ENCODE results near the gene ERFL. TPM values are rescaled to one million over a fixed set of nuclear protein-coding genes. Genes with fewer than 3 reads are reported as not detected.

ERFL gene
- total RNA-seq, 4 donors from 2014 or later, result 0.94 to 1.7 (median 1.7) TPM; not detected in 1

DNA sequence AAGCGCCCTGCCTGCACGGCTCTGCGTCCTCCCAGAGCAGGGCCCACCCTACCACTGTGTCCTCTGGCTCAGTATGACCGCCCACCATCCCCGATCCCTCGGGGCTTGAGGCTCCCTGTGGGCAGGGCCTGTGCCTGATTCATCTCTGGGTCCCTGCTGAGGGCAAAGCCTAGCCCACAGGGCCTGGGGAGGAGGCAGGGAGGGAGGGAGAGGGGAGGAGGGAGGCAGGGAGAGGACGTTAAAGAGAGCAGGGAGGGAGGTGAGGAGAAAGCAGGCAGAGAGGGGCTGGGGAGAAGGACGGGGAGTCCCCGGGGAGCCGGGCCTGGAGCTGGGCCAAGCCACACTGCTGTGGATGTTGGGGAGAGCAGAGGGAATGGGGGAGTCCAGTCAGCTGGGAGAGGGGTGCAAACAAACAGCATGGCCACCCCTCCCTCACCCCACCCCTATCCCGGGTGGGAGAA lies 4.0 kb upstream of the ERFL start:
- DNase-seq, result no peak
- Histone ChIP-seq H3K9me3 (no peaks in the 10 kb centered on the region), H3K4me1 (peaks cover 0 to 37% (median 18%) of the 10 kb centered on the region in 4 donors), H3K36me3 (no peaks in the 10 kb centered on the region), H3K27ac (no peak overlapping the region), H3K4me3 (no peak overlapping the region), H3K27me3 (peaks cover 0 to 32% of the 10 kb centered on the region in 2 donors)
- TF ChIP-seq POLR2A (IDR thresholded peaks at IDR 0.05), result no peak
- TF ChIP-seq, protein P1, sequence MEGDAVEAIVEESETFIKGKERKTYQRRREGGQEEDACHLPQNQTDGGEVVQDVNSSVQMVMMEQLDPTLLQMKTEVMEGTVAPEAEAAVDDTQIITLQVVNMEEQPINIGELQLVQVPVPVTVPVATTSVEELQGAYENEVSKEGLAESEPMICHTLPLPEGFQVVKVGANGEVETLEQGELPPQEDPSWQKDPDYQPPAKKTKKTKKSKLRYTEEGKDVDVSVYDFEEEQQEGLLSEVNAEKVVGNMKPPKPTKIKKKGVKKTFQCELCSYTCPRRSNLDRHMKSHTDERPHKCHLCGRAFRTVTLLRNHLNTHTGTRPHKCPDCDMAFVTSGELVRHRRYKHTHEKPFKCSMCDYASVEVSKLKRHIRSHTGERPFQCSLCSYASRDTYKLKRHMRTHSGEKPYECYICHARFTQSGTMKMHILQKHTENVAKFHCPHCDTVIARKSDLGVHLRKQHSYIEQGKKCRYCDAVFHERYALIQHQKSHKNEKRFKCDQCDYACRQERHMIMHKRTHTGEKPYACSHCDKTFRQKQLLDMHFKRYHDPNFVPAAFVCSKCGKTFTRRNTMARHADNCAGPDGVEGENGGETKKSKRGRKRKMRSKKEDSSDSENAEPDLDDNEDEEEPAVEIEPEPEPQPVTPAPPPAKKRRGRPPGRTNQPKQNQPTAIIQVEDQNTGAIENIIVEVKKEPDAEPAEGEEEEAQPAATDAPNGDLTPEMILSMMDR (IDR thresholded peaks at IDR 0.05), result no peak

DNA sequence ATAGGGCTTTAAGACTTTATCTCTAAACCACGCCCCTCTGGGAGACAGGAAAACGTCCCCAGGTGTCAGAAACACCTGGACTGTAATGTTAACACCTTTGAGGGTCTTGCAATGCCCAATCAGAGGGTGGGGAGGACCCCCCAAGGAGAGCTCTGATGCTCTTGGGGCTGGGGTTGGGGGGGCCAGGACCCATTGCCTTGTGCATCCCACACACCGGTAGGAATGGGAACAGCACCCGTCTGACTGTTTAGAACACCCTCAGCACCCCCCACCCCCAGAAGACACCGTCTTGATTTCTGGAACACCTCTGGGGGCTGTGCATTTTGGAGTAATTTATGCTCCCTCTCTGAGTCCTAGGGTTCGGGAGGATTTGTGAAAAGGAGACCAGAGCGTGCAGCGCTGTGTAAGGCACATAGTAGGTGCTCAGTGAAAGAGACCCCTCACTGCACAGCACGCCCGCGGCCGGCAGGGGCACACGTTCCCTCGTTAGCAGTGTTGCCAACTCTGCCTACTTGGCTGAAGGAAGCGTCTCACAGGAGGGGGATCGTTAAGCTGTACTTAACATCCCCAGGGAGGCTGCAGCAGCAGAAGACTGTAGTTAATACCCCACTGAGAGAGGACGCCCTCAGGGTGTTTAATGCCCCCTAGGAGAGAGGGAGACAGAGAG lies 2.8 kb upstream of the ERFL start:
- Histone ChIP-seq H3K27ac (no peak overlapping the region), H3K4me3 (no peak overlapping the region), H3K27me3 (peaks cover 0 to 37% of the 10 kb centered on the region in 2 donors), H3K4me1 (peaks cover 0 to 36% (median 19%) of the 10 kb centered on the region in 4 donors), H3K36me3 (no peaks in the 10 kb centered on the region), H3K9me3 (no peaks in the 10 kb centered on the region)
- TF ChIP-seq POLR2A (IDR thresholded peaks at IDR 0.05), result no peak
- TF ChIP-seq, protein P1 (IDR thresholded peaks at IDR 0.05), result peak in 1 of 6 experiments; percentile 6
- DNase-seq, result no peak

DNA sequence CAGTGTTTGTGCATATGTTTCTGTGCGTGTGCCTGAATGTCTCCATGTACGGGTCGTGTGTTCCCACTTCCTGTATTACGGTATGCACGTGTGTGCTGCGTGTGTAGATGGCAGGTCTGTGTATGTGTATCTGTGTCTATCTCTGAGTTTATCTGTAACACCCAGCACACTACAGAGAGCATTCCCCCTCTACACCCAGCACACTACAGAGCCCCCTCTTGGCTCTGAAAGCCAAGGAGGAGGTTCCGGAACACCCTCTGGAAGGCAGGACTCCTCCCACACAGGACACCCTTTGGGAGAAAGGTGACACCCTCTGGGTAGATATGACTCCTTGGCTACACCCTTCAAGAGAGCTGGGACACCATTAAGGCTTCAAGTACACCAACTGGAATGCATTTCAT lies 2.1 kb upstream of the ERFL start:
- no peaks in the 10 kb centered on the region for H3K36me3 ChIP-seq
- H3K4me1 ChIP-seq, result peaks cover 0 to 30% (median 18%) of the 10 kb centered on the region in 4 donors
- H3K4me3 ChIP-seq, result no peak overlapping the region
- peaks cover 0 to 32% of the 10 kb centered on the region in 2 donors for H3K27me3 ChIP-seq
- TF ChIP-seq POLR2A (IDR thresholded peaks at IDR 0.05), result no peak
- TF ChIP-seq, protein P1 (IDR thresholded peaks at IDR 0.05), result no peak
- no peaks in the 10 kb centered on the region for H3K9me3 ChIP-seq
- DNase-seq, result no peak
- H3K27ac ChIP-seq, result no peak overlapping the region

DNA sequence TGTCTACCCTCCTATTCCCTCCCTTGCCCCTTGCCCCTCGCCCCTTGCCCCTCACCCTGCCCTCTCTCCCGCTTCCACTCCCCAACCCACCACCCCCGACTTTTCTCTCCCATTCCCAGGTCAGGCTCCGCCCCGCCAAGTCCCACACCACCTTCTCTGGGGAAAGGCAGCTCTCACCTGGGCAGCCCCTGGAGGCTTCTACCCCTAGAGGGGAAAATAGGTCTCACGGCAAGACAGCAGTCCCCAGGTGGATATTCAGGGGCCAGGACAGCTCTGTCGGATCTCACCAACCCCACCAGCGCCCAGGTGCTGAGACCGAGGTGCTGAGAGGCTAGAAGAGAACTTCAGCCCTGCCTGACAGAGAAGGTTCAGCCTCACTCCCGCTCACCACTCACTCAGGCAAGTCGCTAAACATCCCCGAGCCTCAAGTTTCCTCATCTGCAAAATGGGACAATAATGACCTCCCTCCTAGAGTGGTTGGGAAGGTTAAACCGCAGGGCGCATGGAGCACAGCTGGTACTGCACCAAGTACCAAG lies 1.4 kb upstream of the ERFL start:
- TF ChIP-seq POLR2A (IDR thresholded peaks at IDR 0.05), result no peak
- TF ChIP-seq, protein P1 (IDR thresholded peaks at IDR 0.05), result no peak
- peaks cover 0 to 32% of the 10 kb centered on the region in 2 donors for H3K27me3 ChIP-seq
- peaks cover 0 to 30% (median 16%) of the 10 kb centered on the region in 4 donors for H3K4me1 ChIP-seq
- no peak for DNase-seq
- no peaks in the 10 kb centered on the region for H3K9me3 ChIP-seq
- H3K27ac ChIP-seq, result peak overlapping the region in 1 of 4 donors; percentile 80
- H3K36me3 ChIP-seq, result no peaks in the 10 kb centered on the region
- no peak overlapping the region for H3K4me3 ChIP-seq

DNA sequence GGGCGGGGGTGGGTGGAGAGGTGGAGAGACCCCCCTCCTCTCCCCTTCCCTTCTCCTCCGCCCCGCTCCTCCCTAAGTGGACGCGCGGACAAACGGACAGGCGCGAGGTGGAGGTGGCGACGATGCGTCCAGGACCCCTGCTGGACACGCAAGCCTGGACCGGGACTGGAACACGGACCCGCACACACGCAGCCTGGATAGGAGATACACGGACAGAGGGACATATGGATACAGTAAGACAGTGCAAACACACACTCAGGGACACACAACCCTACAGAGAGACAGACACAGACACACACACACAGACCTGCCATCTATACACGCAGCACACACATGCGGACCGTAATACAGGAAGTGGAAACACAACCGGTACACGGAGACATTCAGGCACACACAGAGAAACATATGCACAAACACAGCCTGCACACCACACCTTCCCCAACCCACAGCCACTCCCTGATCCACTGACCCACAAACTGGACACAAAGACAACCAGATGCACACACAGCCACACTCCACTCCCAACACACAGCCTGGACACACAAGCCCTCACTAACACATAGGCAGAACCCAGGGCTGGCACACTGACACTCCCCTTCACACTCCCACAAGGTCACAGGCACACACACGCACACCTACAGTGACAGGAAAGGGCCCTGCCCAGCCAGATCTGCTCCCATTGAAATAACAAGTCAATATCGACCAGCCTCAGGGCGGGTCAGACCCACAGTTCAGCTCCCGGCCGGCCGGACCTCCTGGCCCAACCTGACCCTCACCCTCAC lies 696 bp upstream of the ERFL start:
- H3K27ac ChIP-seq, result peak overlapping the region in 3 of 4 donors; percentile 38 to 80 (median 62)
- H3K36me3 ChIP-seq, result no peaks in the 10 kb centered on the region
- peaks cover 0 to 38% of the 10 kb centered on the region in 2 donors for H3K27me3 ChIP-seq
- peak; percentile 54 to 68 (median 67) for DNase-seq
- peak overlapping the region; percentile 38 to 64 (median 54) for H3K4me3 ChIP-seq
- H3K9me3 ChIP-seq, result no peaks in the 10 kb centered on the region
- no peak for TF ChIP-seq POLR2A (IDR thresholded peaks at IDR 0.05)
- TF ChIP-seq, protein P1 (IDR thresholded peaks at IDR 0.05), result no peak
- H3K4me1 ChIP-seq, result peaks cover 0 to 30% (median 16%) of the 10 kb centered on the region in 4 donors

Data from Peyer's patch (tissue), 4 donors.